WERI-Rb-1 (cell line): ENCODE data around the gene GNAO1.

Experiments used
- DNase-seq: peaks from one replicate; pipeline ENCODE4 v3.0.0-alpha.2; 2020
- H3K27ac ChIP-seq: fragments of 250-450 bp; sonication (Bioruptor Pico); 2 replicates; pipeline ENCODE4 v1.5.1; 2020; ENCODE audit warnings: mild to moderate bottlenecking, moderate library complexity
- H3K27me3 ChIP-seq: fragments of 250-450 bp; sonication (Bioruptor Pico); 2 replicates; pipeline ENCODE4 v1.5.1; 2021; ENCODE audit warnings: mild to moderate bottlenecking, low read depth, moderate library complexity; ENCODE audit not compliant: insufficient read depth, severe bottlenecking
- H3K36me3 ChIP-seq: fragments of 250-450 bp; sonication (Bioruptor Pico); 2 replicates; pipeline ENCODE4 v1.5.1; 2020; ENCODE audit warnings: mild to moderate bottlenecking, moderate library complexity
- H3K4me3 ChIP-seq: 2 replicates; pipeline ENCODE4 v1.5.1; 2011; ENCODE audit warnings: low read depth, mild to moderate bottlenecking, control low read depth, low read length
- H3K9me3 ChIP-seq: fragments of 250-450 bp; sonication (Bioruptor Pico); 2 replicates; pipeline ENCODE4 v1.5.1; 2021; ENCODE audit warnings: mild to moderate bottlenecking, moderate library complexity; ENCODE audit not compliant: severe bottlenecking
- TF ChIP-seq, protein P1 (sequence below): IDR thresholded peaks from 2 replicates; pipeline ENCODE4 v1.5.1; 2011; ENCODE audit warnings: low read depth, mild to moderate bottlenecking, control low read depth, inconsistent platforms, low read length

Gene GNAO1

DNA sequence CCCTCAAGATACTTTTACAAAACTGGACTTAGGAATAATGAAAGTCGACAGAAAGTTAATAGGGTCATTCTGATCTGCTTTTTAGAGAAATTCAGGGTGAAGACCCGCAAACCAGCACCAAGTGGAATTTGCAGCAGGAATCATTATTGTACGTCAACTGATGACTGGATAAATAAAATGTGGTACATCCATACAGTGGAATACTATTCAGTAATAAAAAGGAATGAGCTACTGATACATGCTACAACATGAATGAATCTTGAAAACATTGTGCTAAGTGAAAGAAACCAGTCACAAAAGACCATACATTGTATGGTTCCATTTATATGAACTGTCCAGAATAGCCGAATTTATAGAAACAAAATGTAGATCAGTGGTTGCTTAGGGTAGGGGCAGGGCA, 83.1 kb downstream of the GNAO1 start:
- Histone ChIP-seq H3K9me3 (peaks cover 3% of the 10 kb centered on the region), H3K36me3 (peaks cover 9% of the 10 kb centered on the region), H3K4me3 (no peak overlapping the region), H3K27me3 (no peaks in the 10 kb centered on the region), H3K27ac (no peak overlapping the region)
- TF ChIP-seq, protein P1, sequence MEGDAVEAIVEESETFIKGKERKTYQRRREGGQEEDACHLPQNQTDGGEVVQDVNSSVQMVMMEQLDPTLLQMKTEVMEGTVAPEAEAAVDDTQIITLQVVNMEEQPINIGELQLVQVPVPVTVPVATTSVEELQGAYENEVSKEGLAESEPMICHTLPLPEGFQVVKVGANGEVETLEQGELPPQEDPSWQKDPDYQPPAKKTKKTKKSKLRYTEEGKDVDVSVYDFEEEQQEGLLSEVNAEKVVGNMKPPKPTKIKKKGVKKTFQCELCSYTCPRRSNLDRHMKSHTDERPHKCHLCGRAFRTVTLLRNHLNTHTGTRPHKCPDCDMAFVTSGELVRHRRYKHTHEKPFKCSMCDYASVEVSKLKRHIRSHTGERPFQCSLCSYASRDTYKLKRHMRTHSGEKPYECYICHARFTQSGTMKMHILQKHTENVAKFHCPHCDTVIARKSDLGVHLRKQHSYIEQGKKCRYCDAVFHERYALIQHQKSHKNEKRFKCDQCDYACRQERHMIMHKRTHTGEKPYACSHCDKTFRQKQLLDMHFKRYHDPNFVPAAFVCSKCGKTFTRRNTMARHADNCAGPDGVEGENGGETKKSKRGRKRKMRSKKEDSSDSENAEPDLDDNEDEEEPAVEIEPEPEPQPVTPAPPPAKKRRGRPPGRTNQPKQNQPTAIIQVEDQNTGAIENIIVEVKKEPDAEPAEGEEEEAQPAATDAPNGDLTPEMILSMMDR: no peak
- no peak for DNase-seq

DNA sequence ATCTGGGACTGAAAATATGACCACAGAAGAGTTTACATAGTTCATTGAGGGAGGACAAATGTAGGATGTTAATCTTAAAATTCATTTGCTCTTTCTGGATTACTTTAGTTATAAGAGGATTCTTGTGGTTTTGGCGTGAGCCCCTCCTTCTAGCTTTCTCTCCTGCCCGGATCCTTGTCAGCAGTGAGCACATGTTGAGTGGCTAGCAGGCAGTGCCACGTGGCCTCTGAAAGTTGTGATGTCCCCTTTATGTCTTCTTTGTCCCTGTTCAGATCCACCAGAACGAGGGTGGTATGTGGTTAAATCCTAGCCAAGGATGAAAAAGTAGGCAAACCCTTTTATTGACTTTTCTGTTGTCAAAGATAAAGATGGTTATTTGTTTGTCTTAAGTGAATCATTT, 83.8 kb downstream of the GNAO1 start:
- Histone ChIP-seq H3K36me3 (peaks cover 9% of the 10 kb centered on the region), H3K9me3 (peaks cover 3% of the 10 kb centered on the region), H3K27ac (no peak overlapping the region), H3K27me3 (no peaks in the 10 kb centered on the region), H3K4me3 (no peak overlapping the region)
- no peak for DNase-seq
- TF ChIP-seq, protein P1: no peak

DNA sequence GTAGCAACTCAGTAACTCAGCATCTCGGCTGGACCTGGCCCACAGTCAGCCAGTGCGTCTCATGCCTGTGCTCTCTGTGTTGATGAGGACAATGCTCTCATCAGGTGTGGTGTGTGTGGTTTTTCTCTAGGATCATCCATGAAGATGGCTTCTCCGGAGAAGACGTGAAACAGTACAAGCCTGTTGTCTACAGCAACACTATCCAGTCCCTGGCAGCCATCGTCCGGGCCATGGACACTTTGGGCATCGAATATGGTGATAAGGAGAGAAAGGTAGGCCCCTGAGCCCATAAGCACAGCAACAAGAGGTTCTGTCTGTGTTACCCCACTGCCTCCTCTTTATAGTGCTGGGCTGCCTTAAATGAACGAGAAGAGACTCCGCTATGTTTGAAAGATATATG, 84.5 kb downstream of the GNAO1 start:
- Histone ChIP-seq H3K36me3 (peaks cover 9% of the 10 kb centered on the region), H3K27me3 (no peaks in the 10 kb centered on the region), H3K4me3 (no peak overlapping the region), H3K27ac (no peak overlapping the region), H3K9me3 (peaks cover 3% of the 10 kb centered on the region)
- DNase-seq: no peak
- TF ChIP-seq, protein P1: no peak

DNA sequence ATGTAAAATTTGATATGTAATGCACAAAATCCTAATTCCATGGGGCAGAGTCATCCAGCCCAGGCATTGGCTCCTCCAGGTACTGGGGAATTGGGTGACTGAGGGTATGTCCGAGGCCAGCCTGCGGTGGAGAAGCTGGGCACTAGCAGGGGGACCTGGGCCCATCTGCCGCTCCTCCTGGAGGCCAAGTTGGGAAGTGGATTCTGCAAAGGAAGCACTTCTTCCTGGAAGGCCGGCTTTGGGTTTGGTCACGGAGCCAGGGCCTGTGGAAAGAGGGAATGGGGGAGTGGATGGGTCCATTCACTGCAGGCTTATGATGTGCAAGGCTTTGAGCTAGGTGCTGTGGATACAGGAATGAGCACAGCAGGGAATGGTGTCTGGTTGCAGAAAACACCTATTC, 85.8 kb downstream of the GNAO1 start:
- no peak overlapping the region for H3K4me3 ChIP-seq
- peak; percentile 58 for DNase-seq
- TF ChIP-seq, protein P1: peak; percentile 74
- peaks cover 3% of the 10 kb centered on the region for H3K9me3 ChIP-seq
- H3K36me3 ChIP-seq: peaks cover 9% of the 10 kb centered on the region
- H3K27ac ChIP-seq: no peak overlapping the region
- no peaks in the 10 kb centered on the region for H3K27me3 ChIP-seq

DNA sequence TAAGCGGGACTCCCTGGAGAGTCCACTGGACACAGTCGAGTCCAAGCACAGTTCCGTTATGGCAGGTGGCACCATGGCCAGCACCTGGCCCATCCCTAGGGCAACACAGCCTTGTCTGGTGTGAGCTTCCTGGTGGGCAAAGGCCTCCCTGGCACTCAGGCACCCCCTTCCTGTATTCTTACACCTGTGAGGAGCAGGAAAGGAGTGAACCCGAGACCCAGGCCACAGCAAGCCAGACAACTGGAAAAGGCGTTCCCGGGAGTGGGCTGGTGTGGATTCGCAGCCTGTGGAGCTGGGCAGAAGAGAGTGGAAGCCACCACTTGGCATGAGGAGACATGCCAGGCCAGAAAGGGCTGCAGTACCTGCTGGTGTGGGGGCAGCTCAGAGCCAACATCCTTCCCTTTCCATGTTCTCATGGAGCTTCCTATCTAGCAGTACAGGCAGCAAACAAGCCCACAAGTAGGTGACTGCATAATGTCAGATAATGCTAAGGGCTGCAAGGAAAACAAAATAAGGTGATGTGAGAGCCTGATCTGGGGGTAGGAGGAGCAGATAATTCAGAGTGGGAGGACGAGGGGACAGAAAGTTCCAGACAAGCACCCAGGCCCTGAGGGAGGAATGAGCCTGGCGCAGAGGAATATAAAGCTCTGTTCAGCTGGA, 87.0 kb downstream of the GNAO1 start:
- H3K27me3 ChIP-seq: no peaks in the 10 kb centered on the region
- TF ChIP-seq, protein P1: no peak
- H3K36me3 ChIP-seq: peaks cover 9% of the 10 kb centered on the region
- no peak overlapping the region for H3K27ac ChIP-seq
- peaks cover 3% of the 10 kb centered on the region for H3K9me3 ChIP-seq
- no peak overlapping the region for H3K4me3 ChIP-seq
- no peak for DNase-seq

DNA sequence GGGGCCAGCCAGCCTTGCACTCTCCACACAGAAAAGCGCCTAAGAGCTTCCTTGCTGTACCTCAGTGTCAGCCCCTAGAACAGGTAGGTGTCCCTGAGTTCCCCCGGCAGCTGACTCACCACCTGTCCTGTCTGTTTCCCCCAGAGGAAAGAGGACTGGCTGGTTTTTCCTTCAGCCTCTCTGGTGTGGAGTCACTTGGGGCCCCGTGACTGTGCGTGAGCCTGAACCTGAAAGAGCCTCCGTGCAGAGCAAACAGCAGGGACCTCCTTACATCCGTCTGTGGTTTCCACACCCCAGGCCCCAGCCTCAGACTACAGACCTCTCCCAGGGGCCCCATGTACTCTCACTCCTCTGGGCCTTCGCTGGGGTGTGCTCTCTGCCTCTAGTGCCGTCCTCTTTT, 87.8 kb downstream of the GNAO1 start:
- TF ChIP-seq, protein P1: no peak
- H3K4me3 ChIP-seq: no peak overlapping the region
- H3K36me3 ChIP-seq: peaks cover 6% of the 10 kb centered on the region
- no peak for DNase-seq
- H3K9me3 ChIP-seq: peaks cover 3% of the 10 kb centered on the region
- H3K27me3 ChIP-seq: no peaks in the 10 kb centered on the region
- no peak overlapping the region for H3K27ac ChIP-seq
